Measurements from ENCODE around the gene CYP11A1.

Gene CYP11A1

DNA sequence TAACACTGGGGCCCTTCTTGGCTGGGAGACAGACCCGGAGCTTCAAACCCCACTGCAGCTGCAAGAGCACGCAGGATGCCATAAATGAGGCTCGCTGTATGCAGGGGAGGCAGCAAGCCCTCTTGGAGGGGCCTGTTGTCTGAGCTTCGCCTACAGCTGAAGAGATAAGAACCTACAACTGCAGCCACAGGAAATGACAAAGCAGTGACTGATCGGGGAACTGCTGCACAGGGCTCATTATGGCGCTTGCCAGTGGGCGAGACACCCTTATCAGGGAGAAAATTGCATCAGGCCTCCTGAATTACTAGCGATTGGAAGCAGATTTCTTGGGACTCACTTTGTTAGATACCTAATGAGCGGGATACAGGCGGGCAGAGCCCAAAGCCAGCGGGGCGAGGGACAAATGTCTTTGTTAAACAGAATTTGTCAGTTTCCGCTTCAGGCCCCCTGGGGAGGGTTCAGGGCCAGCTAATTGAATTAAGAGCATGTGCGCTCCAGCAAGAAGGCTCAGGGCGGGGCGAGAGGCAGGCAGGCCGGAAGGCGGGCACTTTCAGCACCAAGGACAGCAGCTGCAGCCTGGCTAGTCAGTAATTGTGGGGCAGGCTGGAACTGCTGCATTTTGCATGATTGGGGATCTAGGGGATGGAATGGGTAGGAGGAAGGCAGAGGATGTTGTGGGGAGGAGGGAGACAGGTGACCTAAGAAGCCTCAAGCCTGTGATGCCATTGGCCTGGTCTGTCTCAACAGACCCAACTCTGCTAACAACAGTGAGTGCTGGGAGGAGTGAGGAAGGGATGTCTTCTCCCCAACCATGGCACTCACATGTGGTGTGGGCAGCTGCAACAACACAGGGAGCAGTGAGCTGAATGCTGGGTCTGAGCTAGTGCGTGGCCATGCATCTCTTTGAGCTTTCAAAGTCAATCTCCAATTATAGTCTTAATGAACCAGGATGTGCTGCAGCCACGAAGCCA lies 76.1 kb downstream of the CYP11A1 start:
- peak; percentile 81 for DNase-seq (ENCODE audit: low read depth)
- TF ChIP-seq, protein P1, sequence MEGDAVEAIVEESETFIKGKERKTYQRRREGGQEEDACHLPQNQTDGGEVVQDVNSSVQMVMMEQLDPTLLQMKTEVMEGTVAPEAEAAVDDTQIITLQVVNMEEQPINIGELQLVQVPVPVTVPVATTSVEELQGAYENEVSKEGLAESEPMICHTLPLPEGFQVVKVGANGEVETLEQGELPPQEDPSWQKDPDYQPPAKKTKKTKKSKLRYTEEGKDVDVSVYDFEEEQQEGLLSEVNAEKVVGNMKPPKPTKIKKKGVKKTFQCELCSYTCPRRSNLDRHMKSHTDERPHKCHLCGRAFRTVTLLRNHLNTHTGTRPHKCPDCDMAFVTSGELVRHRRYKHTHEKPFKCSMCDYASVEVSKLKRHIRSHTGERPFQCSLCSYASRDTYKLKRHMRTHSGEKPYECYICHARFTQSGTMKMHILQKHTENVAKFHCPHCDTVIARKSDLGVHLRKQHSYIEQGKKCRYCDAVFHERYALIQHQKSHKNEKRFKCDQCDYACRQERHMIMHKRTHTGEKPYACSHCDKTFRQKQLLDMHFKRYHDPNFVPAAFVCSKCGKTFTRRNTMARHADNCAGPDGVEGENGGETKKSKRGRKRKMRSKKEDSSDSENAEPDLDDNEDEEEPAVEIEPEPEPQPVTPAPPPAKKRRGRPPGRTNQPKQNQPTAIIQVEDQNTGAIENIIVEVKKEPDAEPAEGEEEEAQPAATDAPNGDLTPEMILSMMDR (IDR thresholded peaks at IDR 0.05; ENCODE audit: insufficient read depth, low read depth, low read length, missing control alignments) = no peak
- no peak overlapping the region for H3K4me3 ChIP-seq (ENCODE audit: low read depth, low read length)

DNA sequence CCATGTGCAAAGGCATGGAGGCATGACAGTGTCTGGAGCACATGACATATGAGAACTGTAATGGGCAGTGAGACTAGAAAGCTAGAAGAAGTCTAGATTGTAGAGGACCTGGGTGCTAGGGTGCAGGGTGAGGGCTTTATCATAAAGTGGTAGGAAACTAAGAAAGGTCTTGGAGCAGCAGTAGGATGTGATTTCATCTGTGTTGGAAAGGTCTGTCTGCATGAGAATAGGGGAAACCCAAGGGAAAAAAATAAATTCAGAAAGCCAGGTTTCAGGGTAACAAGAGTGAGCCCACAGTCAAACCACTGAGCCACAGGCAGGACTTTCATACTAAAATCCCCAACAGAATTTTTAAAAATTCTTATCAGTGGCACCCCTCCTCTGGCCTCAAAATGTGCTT lies 76.8 kb downstream of the CYP11A1 start:
- no peak overlapping the region for H3K4me3 ChIP-seq (ENCODE audit: low read depth, low read length)
- peak; percentile 32 for DNase-seq (ENCODE audit: low read depth)
- TF ChIP-seq, protein P1 (IDR thresholded peaks at IDR 0.05; ENCODE audit: insufficient read depth, low read depth, low read length, missing control alignments) = no peak

DNA sequence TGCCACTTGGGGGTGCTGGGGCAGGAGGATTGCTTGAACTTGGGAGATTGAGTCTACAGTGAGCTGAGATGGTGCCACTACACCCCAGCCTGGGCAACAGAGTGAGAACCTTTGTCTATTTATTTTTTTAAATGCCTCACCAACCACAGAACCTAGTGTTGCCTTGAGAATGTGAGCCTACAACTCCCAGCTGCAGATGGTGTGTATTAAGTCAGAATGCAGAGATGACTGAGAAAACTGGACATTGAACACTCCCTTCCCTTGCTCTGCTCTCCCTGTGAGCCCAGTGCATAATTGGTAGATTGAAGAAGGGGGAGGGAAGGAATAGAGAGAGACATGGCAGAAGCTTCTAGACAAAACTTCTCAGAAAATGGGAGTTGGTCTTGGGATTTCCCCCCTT lies 77.8 kb downstream of the CYP11A1 start:
- TF ChIP-seq, protein P1 (IDR thresholded peaks at IDR 0.05; ENCODE audit: insufficient read depth, low read depth, low read length, missing control alignments) = no peak
- H3K4me3 ChIP-seq (ENCODE audit: low read depth, low read length) = no peak overlapping the region
- DNase-seq (ENCODE audit: low read depth) = no peak

Data from GM12865 (cell line).